Smooth muscle cell (in vitro differentiated cells): Measurements from ENCODE around the gene NDUFB5. TPM values are rescaled to one million over a fixed set of nuclear protein-coding genes. Genes with fewer than 3 reads are reported as not detected.

ENCODE experiments used
- DNase-seq: peaks from one replicate; lab custom pipeline; 2025; ENCODE audit not compliant: unreplicated experiment; lab: John Stamatoyannopoulos, UW
- H2AFZ ChIP-seq: fragments of 200-600 bp; sonication (generic); 2 replicates; pipeline ENCODE4 v1.6.0; 2016; ENCODE audit warnings: antibody characterized with exemption, low read depth, mild to moderate bottlenecking
- H3F3A ChIP-seq: fragments of 200-600 bp; sonication (generic); 2 replicates; pipeline ENCODE4 v1.6.0; 2017; ENCODE audit warnings: antibody characterized with exemption, low read depth
- H3K27ac ChIP-seq: fragments of 200-600 bp; sonication (generic); 2 replicates; pipeline ENCODE4 v1.5.1; 2016; ENCODE audit warnings: low read depth, mild to moderate bottlenecking
- H3K27me3 ChIP-seq: fragments of 200-600 bp; sonication (generic); 2 replicates; pipeline ENCODE4 v1.6.1; 2016; ENCODE audit warnings: low read depth, mild to moderate bottlenecking
- H3K36me3 ChIP-seq: fragments of 200-600 bp; sonication (generic); 2 replicates; pipeline ENCODE4 v1.5.1; 2016; ENCODE audit warnings: low read depth
- H3K4me1 ChIP-seq: fragments of 200-600 bp; sonication (generic); 2 replicates; pipeline ENCODE4 v1.5.1; 2016; ENCODE audit warnings: low read depth
- H3K4me2 ChIP-seq: fragments of 200-600 bp; sonication (generic); 2 replicates; pipeline ENCODE4 v1.6.0; 2016; ENCODE audit warnings: mild to moderate bottlenecking
- H3K4me3 ChIP-seq: fragments of 200-600 bp; sonication (generic); 2 replicates; pipeline ENCODE4 v1.5.1; 2016; ENCODE audit warnings: mild to moderate bottlenecking
- H3K79me2 ChIP-seq: fragments of 200-600 bp; sonication (generic); 2 replicates; pipeline ENCODE4 v1.6.0; 2016; ENCODE audit warnings: low read depth, mild to moderate bottlenecking
- H3K9ac ChIP-seq: fragments of 200-600 bp; sonication (generic); 2 replicates; pipeline ENCODE4 v1.6.0; 2016; ENCODE audit warnings: low read depth
- H3K9me3 ChIP-seq: fragments of 200-600 bp; sonication (generic); replicated peaks from 2 replicates; pipeline ENCODE4 v1.5.1; 2016; ENCODE audit warnings: low read depth
- H4K20me1 ChIP-seq: fragments of 200-600 bp; sonication (generic); 2 replicates; pipeline ENCODE4 v1.6.0; 2016; ENCODE audit warnings: low read depth
- WGBS: methylation state at CpG from one replicate; pipeline ENCODE4 v1.1.7; 2016; ENCODE audit warnings: low lambda C conversion rate; 5-methylcytosine and 5-hydroxymethylcytosine counted together
- polyA plus RNA-seq: library from polyadenylated mRNA; unstranded; fragments of >200 nt; fragmentation: Nextera tagmentation; extraction: Ambion mirVana; gene quantifications from 2 replicates; pipeline ENCODE4 v1.2.1, GENCODE V29; 2016
- total RNA-seq: library from RNA; depleted of rRNA; stranded (reverse); fragments of >200 nt; gene quantifications from 2 replicates; pipeline ENCODE4 v1.2.3, GENCODE V29; 2014
- TF ChIP-seq, protein P1 (sequence below): fragments of 200-600 bp; sonication (generic); IDR thresholded peaks from 2 replicates; pipeline ENCODE4 v1.5.1; 2017; ENCODE audit warnings: borderline replicate concordance, mild to moderate bottlenecking, antibody characterized with exemption; ENCODE audit not compliant: insufficient read depth, poor library complexity, severe bottlenecking

The NDUFB5 gene
- total and polyA plus RNA-seq, 2 experiments from 2014 or later = 115 to 171 TPM

GRCh38 chr3:179599531-179599930 lies 5.1 kb upstream of the NDUFB5 start:
- Histone ChIP-seq H3K9ac (no peak overlapping the region), H3K4me2 (no peak overlapping the region), H2AFZ (no peak overlapping the region), H3K36me3 (peaks cover 38% of the 10 kb centered on the region), H3K9me3 (no peaks in the 10 kb centered on the region), H3K4me3 (no peak overlapping the region), H4K20me1 (peaks cover 32% of the 10 kb centered on the region), H3K27ac (no peak overlapping the region), H3F3A (no peaks in the 10 kb centered on the region), H3K27me3 (no peaks in the 10 kb centered on the region), H3K4me1 (peaks cover 6% of the 10 kb centered on the region), H3K79me2 (peaks cover 41% of the 10 kb centered on the region)
- TF ChIP-seq, protein P1, sequence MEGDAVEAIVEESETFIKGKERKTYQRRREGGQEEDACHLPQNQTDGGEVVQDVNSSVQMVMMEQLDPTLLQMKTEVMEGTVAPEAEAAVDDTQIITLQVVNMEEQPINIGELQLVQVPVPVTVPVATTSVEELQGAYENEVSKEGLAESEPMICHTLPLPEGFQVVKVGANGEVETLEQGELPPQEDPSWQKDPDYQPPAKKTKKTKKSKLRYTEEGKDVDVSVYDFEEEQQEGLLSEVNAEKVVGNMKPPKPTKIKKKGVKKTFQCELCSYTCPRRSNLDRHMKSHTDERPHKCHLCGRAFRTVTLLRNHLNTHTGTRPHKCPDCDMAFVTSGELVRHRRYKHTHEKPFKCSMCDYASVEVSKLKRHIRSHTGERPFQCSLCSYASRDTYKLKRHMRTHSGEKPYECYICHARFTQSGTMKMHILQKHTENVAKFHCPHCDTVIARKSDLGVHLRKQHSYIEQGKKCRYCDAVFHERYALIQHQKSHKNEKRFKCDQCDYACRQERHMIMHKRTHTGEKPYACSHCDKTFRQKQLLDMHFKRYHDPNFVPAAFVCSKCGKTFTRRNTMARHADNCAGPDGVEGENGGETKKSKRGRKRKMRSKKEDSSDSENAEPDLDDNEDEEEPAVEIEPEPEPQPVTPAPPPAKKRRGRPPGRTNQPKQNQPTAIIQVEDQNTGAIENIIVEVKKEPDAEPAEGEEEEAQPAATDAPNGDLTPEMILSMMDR = no peak
- DNase-seq = no peak
- 97% methylated on average over 4 of the region's 4 CpGs for WGBS

GRCh38 chr3:179603321-179603720 lies 1.3 kb upstream of the NDUFB5 start:
- Histone ChIP-seq H3K36me3 (peaks cover 14% of the 10 kb centered on the region), H3K4me2 (peak overlapping the region; percentile 98), H3K4me1 (peaks cover 12% of the 10 kb centered on the region), H3K9me3 (no peaks in the 10 kb centered on the region), H3K4me3 (peak overlapping the region; percentile 88), H4K20me1 (peaks cover 13% of the 10 kb centered on the region), H3K79me2 (peaks cover 76% of the 10 kb centered on the region), H3F3A (no peaks in the 10 kb centered on the region), H2AFZ (no peak overlapping the region), H3K27ac (peak overlapping the region; percentile 90), H3K9ac (peak overlapping the region; percentile 99), H3K27me3 (no peaks in the 10 kb centered on the region)
- no peak for DNase-seq
- 90% methylated on average over 4 of the region's 4 CpGs for WGBS
- TF ChIP-seq, protein P1 = no peak

DNA sequence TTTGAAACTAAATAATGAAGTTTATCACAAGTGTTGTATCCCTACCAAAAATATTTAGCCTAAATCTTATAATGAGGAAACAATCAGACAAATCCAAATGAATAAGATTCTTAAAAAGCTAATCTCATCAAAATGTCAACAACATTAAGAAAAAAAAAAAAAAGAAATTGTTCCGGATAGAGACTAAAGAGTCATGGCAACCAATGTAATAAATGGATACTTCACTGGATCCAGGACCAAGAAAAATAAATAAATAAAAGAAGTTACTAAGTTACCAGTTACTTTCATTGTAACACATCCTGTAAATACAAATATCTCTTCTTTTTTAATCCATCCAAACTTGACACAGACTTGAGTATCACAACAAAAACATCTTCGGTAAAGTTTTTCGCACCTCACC lies 763 bp upstream of the NDUFB5 start:
- H3K27me3 ChIP-seq = no peaks in the 10 kb centered on the region
- peaks cover 13% of the 10 kb centered on the region for H4K20me1 ChIP-seq
- 10% methylated on average over 3 of the region's 3 CpGs for WGBS
- no peaks in the 10 kb centered on the region for H3F3A ChIP-seq
- peak overlapping the region; percentile 90 for H3K27ac ChIP-seq
- peaks cover 78% of the 10 kb centered on the region for H3K79me2 ChIP-seq
- TF ChIP-seq, protein P1 = no peak
- H3K9me3 ChIP-seq = no peaks in the 10 kb centered on the region
- peak overlapping the region; percentile 98 for H3K4me2 ChIP-seq
- no peak for DNase-seq
- peak overlapping the region; percentile 100 for H2AFZ ChIP-seq
- H3K36me3 ChIP-seq = peaks cover 14% of the 10 kb centered on the region
- peak overlapping the region; percentile 99 for H3K9ac ChIP-seq
- H3K4me3 ChIP-seq = peak overlapping the region; percentile 88
- H3K4me1 ChIP-seq = peaks cover 12% of the 10 kb centered on the region

DNA sequence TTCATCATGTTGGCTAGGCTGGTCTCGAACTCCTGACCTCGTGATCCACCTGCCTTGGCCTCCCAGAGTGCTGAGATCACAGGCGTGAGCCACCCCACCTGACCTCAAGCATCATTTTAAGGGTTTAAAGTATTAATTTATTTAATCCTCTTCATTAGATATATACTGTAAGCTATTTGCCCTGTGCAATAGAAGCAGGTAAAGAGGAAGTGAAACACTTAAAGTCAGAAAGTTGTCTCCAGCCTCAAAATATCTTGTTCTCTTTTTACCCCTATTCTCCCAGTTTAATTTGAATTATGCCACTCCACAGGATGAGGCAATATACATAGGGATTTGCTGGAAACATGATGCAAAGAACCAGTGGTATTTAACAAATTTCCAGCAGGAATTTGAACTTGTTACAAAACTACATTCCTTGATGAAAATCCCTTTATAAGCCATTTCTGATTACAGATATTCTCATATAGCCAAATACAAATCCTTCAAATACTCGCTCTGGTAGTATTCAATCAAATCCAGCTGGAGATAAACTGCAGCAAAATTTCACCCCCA lies 2.0 kb downstream of the NDUFB5 start:
- Histone ChIP-seq H3K27ac (no peak overlapping the region), H3K9me3 (no peaks in the 10 kb centered on the region), H3K4me1 (peaks cover 12% of the 10 kb centered on the region), H3F3A (no peaks in the 10 kb centered on the region), H2AFZ (no peak overlapping the region), H3K36me3 (peaks cover 6% of the 10 kb centered on the region), H3K4me2 (no peak overlapping the region), H3K79me2 (peaks cover 83% of the 10 kb centered on the region), H3K4me3 (no peak overlapping the region), H3K27me3 (no peaks in the 10 kb centered on the region), H3K9ac (no peak overlapping the region), H4K20me1 (peaks cover 12% of the 10 kb centered on the region)
- DNase-seq = no peak
- TF ChIP-seq, protein P1 = no peak
- 97% methylated on average over 4 of the region's 4 CpGs for WGBS
